HAP-1 (cell line): Measurements from ENCODE around the gene SETD2.
"Not testable (repeated sequence)": the region's sequence is repeated elsewhere in the genome, so short reads cannot be mapped to it uniquely, and the experiment has no call there.

Source experiments
- DNase-seq, 2 experiments: peaks; one replicate each; pipeline ENCODE4 v3.0.0-alpha.2; 2016 to 2020; ENCODE audit warnings: low spot score in 2 of 2
- H3K27me3 ChIP-seq: fragments of 250-450 bp; sonication (Bioruptor Pico); 2 replicates; pipeline ENCODE4 v1.5.1; 2020; ENCODE audit warnings: low read depth, mild to moderate bottlenecking, moderate library complexity
- H3K36me3 ChIP-seq: fragments of 250-450 bp; sonication (Bioruptor Pico); replicated peaks from 2 replicates; pipeline ENCODE4 v1.5.1; 2020; ENCODE audit warnings: mild to moderate bottlenecking
- H3K4me1 ChIP-seq: fragments of 250-450 bp; sonication (Bioruptor Pico); 2 replicates; pipeline ENCODE4 v1.5.1; 2020; ENCODE audit warnings: mild to moderate bottlenecking
- H3K4me3 ChIP-seq: fragments of 250-450 bp; sonication (Bioruptor Pico); 2 replicates; pipeline ENCODE4 v1.5.1; 2020; ENCODE audit warnings: mild to moderate bottlenecking, moderate library complexity
- H3K9me3 ChIP-seq: fragments of 250-450 bp; sonication (Bioruptor Pico); 2 replicates; pipeline ENCODE4 v1.5.1; 2020; ENCODE audit warnings: mild to moderate bottlenecking, moderate library complexity
- in situ Hi-C: fragments of 300-500 bp; cut with MboI; formaldehyde crosslinking; loops from 3 replicates; pipeline ENCODE4 v1.14.3; 2020; ENCODE audit warnings: low sequenced_read_pairs, inconsistent platforms, mixed read lengths

The SETD2 gene

GRCh38 chr3:47133641-47134040, 30.3 kb downstream of the SETD2 start:
- no peaks in the 10 kb centered on the region for H3K9me3 ChIP-seq
- H3K4me3 ChIP-seq, result no peak overlapping the region
- H3K4me1 ChIP-seq, result peaks cover 5% of the 10 kb centered on the region
- in situ Hi-C loops, result no loop called here
- no peaks in the 10 kb centered on the region for H3K27me3 ChIP-seq
- no peaks in the 10 kb centered on the region for H3K36me3 ChIP-seq
- no peak for DNase-seq

- DNase-seq, result no peak
- Histone ChIP-seq H3K36me3 (0 out of 2 replicates have a peak, but pooled peaks cover under 1% of the 10 kb centered on the region), H3K4me3 (no peak overlapping the region), H3K27me3 (no peaks in the 10 kb centered on the region), H3K4me1 (peaks cover 5% of the 10 kb centered on the region), H3K9me3 (no peaks in the 10 kb centered on the region)
- in situ Hi-C loops, result no loop called here
These were observed 33.4 kb downstream of the SETD2 start for GRCh38 chr3:47130557-47130956.

- Histone ChIP-seq H3K4me1 (peaks cover 5% of the 10 kb centered on the region), H3K27me3 (no peaks in the 10 kb centered on the region), H3K4me3 (no peak overlapping the region), H3K9me3 (no peaks in the 10 kb centered on the region), H3K36me3 (peaks cover 15% of the 10 kb centered on the region)
- in situ Hi-C loops, result no loop called here
- no peak for DNase-seq
These were observed 35.8 kb downstream of the SETD2 start for GRCh38 chr3:47128137-47128536.

GRCh38 chr3:47123857-47124256, 40.1 kb downstream of the SETD2 start:
- no peak for DNase-seq
- Histone ChIP-seq H3K27me3 (no peaks in the 10 kb centered on the region), H3K4me3 (no peak overlapping the region), H3K9me3 (no peaks in the 10 kb centered on the region), H3K36me3 (peaks cover 21% of the 10 kb centered on the region), H3K4me1 (no peaks in the 10 kb centered on the region)
- in situ Hi-C loops, result no loop called here

- H3K9me3 ChIP-seq, result no peaks in the 10 kb centered on the region
- in situ Hi-C loops, result no loop called here
- no peak overlapping the region for H3K4me3 ChIP-seq
- H3K36me3 ChIP-seq, result peaks cover 25% of the 10 kb centered on the region
- no peak for DNase-seq
- H3K4me1 ChIP-seq, result no peaks in the 10 kb centered on the region
- no peaks in the 10 kb centered on the region; the same call in 1 of the 2 replicates for H3K27me3 ChIP-seq
These were observed 42.5 kb downstream of the SETD2 start for GRCh38 chr3:47121409-47121808.

GRCh38 chr3:47120138-47120537, 43.8 kb downstream of the SETD2 start:
- H3K4me1 ChIP-seq, result no peaks in the 10 kb centered on the region
- no peaks in the 10 kb centered on the region for H3K9me3 ChIP-seq
- no peak for DNase-seq
- H3K36me3 ChIP-seq, result peaks cover 35% of the 10 kb centered on the region
- no peak overlapping the region for H3K4me3 ChIP-seq
- H3K27me3 ChIP-seq, result no peaks in the 10 kb centered on the region; the same call in 1 of the 2 replicates
- in situ Hi-C loops, result no loop called here

GRCh38 chr3:47119387-47119786, 44.5 kb downstream of the SETD2 start:
- DNase-seq, H3K4me1 ChIP-seq, in situ Hi-C loops, H3K4me3 ChIP-seq, H3K27me3 ChIP-seq, H3K9me3 ChIP-seq: not testable (repeated sequence)
- peaks cover 38% of the 10 kb centered on the region for H3K36me3 ChIP-seq

GRCh38 chr3:47117807-47118364, 46.0 kb downstream of the SETD2 start:
- H3K4me1 ChIP-seq, result peaks cover 13% of the 10 kb centered on the region
- peaks cover 31% of the 10 kb centered on the region for H3K36me3 ChIP-seq
- H3K27me3 ChIP-seq, result no peaks in the 10 kb centered on the region; the same call in 1 of the 2 replicates
- H3K4me3 ChIP-seq, result no peak overlapping the region
- no peak for DNase-seq
- no peaks in the 10 kb centered on the region for H3K9me3 ChIP-seq
- in situ Hi-C loops, result no loop called here

- H3K9me3 ChIP-seq, in situ Hi-C loops, DNase-seq, H3K4me3 ChIP-seq, H3K27me3 ChIP-seq: not testable (repeated sequence)
- H3K4me1 ChIP-seq, result peaks cover 13% of the 10 kb centered on the region
- peaks cover 39% of the 10 kb centered on the region for H3K36me3 ChIP-seq
These were observed 48.4 kb downstream of the SETD2 start for GRCh38 chr3:47115524-47115923.

- no peaks in the 10 kb centered on the region; the same call in 1 of the 2 replicates for H3K27me3 ChIP-seq
- H3K4me3 ChIP-seq, result no peak overlapping the region
- peaks cover 13% of the 10 kb centered on the region for H3K4me1 ChIP-seq
- peaks cover 42% of the 10 kb centered on the region for H3K36me3 ChIP-seq
- no peaks in the 10 kb centered on the region for H3K9me3 ChIP-seq
- peak; percentile 20 to 76 for DNase-seq
- in situ Hi-C loops, result no loop called here
These were observed 50.1 kb downstream of the SETD2 start for GRCh38 chr3:47113669-47114365.

GRCh38 chr3:47112997-47113396, 50.9 kb downstream of the SETD2 start:
- H3K4me3 ChIP-seq, result no peak overlapping the region
- in situ Hi-C loops, result no loop called here
- no peaks in the 10 kb centered on the region; the same call in 1 of the 2 replicates for H3K27me3 ChIP-seq
- no peaks in the 10 kb centered on the region for H3K9me3 ChIP-seq
- H3K4me1 ChIP-seq, result peaks cover 13% of the 10 kb centered on the region
- H3K36me3 ChIP-seq, result peaks cover 42% of the 10 kb centered on the region
- no peak for DNase-seq

- DNase-seq, result no peak
- H3K4me1 ChIP-seq, result peaks cover 12% of the 10 kb centered on the region
- H3K4me3 ChIP-seq, result no peak overlapping the region
- in situ Hi-C loops, result no loop called here
- peaks cover 22% of the 10 kb centered on the region for H3K36me3 ChIP-seq
- H3K27me3 ChIP-seq, result no peaks in the 10 kb centered on the region
- H3K9me3 ChIP-seq, result no peaks in the 10 kb centered on the region
These were observed 54.5 kb downstream of the SETD2 start for GRCh38 chr3:47109393-47109792.

- H3K9me3 ChIP-seq, result no peaks in the 10 kb centered on the region
- in situ Hi-C loops, result no loop called here
- peaks cover 26% of the 10 kb centered on the region for H3K36me3 ChIP-seq
- peaks cover 3% of the 10 kb centered on the region for H3K4me1 ChIP-seq
- no peak for DNase-seq
- no peaks in the 10 kb centered on the region for H3K27me3 ChIP-seq
- H3K4me3 ChIP-seq, result no peak overlapping the region
These were observed 55.4 kb downstream of the SETD2 start for GRCh38 chr3:47108546-47108945.

GRCh38 chr3:47104259-47104658, 59.7 kb downstream of the SETD2 start:
- no peaks in the 10 kb centered on the region for H3K27me3 ChIP-seq
- no peaks in the 10 kb centered on the region; the same call in 1 of the 2 replicates for H3K4me1 ChIP-seq
- DNase-seq, result no peak
- in situ Hi-C loops, result no loop called here
- no peak overlapping the region for H3K4me3 ChIP-seq
- H3K9me3 ChIP-seq, result no peaks in the 10 kb centered on the region
- H3K36me3 ChIP-seq, result peaks cover 28% of the 10 kb centered on the region
